CD8-positive, alpha-beta memory T cell (primary cell): ENCODE data around the gene BPI. TPM values are rescaled to one million over a fixed set of nuclear protein-coding genes. Genes with fewer than 3 reads are reported as not detected.
A peak's percentile ranks its signal among the peaks of the same experiment; 100 is the strongest.
"Not testable (repeated sequence)": the region's sequence is repeated elsewhere in the genome, so short reads cannot be mapped to it uniquely, and the experiment has no call there.

Experiments
- CTCF ChIA-PET: fragments of 350-600 bp; sonication (Branson Sonifier 250); formaldehyde crosslinking; loops from one replicate; lab custom pipeline; 2021; ENCODE audit warnings: antibody characterized with exemption; lab: Charles Lee
- POLR2A ChIA-PET: fragments of 350-600 bp; sonication (Branson Sonifier 250); formaldehyde crosslinking; loops from one replicate; lab custom pipeline; 2021; ENCODE audit warnings: antibody characterized with exemption; lab: Charles Lee
- DNase-seq, 5 donors: peaks; one replicate each; pipeline versions ENCODE4 v3.0.0 to v3.0.0-alpha.2; 2020 to 2022; ENCODE audit warnings: mixed read lengths in 1 of 5
- H3K27ac ChIP-seq: one replicate; pipeline ENCODE4 v1.7.0; 2013; ENCODE audit warnings: low read depth, mild to moderate bottlenecking, low read length, moderate library complexity
- H3K27me3 ChIP-seq: 2 replicates; pipeline ENCODE4 v1.7.0; 2013; ENCODE audit warnings: low read length, mild to moderate bottlenecking; ENCODE audit not compliant: insufficient read depth, poor library complexity, severe bottlenecking
- H3K36me3 ChIP-seq: 2 replicates; pipeline ENCODE4 v1.7.0; 2013; ENCODE audit warnings: mild to moderate bottlenecking, low read length, moderate library complexity; ENCODE audit not compliant: insufficient read depth
- H3K4me1 ChIP-seq: 2 replicates; pipeline ENCODE4 v1.7.0; 2013; ENCODE audit warnings: mild to moderate bottlenecking, low read length, moderate library complexity; ENCODE audit not compliant: insufficient read depth
- H3K4me3 ChIP-seq: 2 replicates; pipeline ENCODE4 v1.7.0; 2013; ENCODE audit warnings: mild to moderate bottlenecking, low read length
- H3K9me3 ChIP-seq: 2 replicates; pipeline ENCODE4 v1.7.0; 2013; ENCODE audit warnings: mild to moderate bottlenecking, low read length
- H3K27ac Mint-ChIP-seq, 8 donors: one replicate each; pipeline ENCODE4 v1.8.0; 2020 to 2021; ENCODE audit warnings: mixed read lengths in 8 of 8, mild to moderate bottlenecking in 6 of 8, inconsistent platforms in 3 of 8, moderate library complexity in 3 of 8
- H3K27me3 Mint-ChIP-seq, 2 donors: one replicate each; pipeline ENCODE4 v1.8.0; 2020 to 2021; ENCODE audit warnings: mixed read lengths in 2 of 2, mild to moderate bottlenecking in 1 of 2, moderate library complexity in 1 of 2
- H3K36me3 Mint-ChIP-seq, 3 donors: one replicate each; pipeline ENCODE4 v1.8.0; 2020 to 2021; ENCODE audit warnings: mixed read lengths in 3 of 3, inconsistent platforms in 1 of 3, mild to moderate bottlenecking in 1 of 3
- H3K4me1 Mint-ChIP-seq, 3 donors: one replicate each; pipeline ENCODE4 v1.8.0; 2020 to 2021; ENCODE audit warnings: mixed read lengths in 3 of 3, inconsistent platforms in 1 of 3, mild to moderate bottlenecking in 1 of 3
- H3K4me3 Mint-ChIP-seq, 7 donors: one replicate each; pipeline ENCODE4 v1.8.0; 2020 to 2021; ENCODE audit warnings: mixed read lengths in 7 of 7, mild to moderate bottlenecking in 6 of 7, moderate library complexity in 4 of 7, inconsistent platforms in 2 of 7
- H3K9me3 Mint-ChIP-seq, 5 donors: one replicate each; pipeline ENCODE4 v1.8.0; 2020 to 2022; ENCODE audit warnings: mixed read lengths in 5 of 5, mild to moderate bottlenecking in 3 of 5, moderate library complexity in 2 of 5, inconsistent platforms in 1 of 5
- polyA plus RNA-seq: library from polyadenylated mRNA; unstranded; fragments of 300-500 nt; fragmentation: Illumina TruSeq; gene quantifications from one replicate; pipeline ENCODE4 v1.2.3, GENCODE V29; 2021
- total RNA-seq, 2 experiments: library from RNA; stranded (reverse); gene quantifications; one replicate each; pipeline ENCODE4 v1.2.3, GENCODE V29; 2021

Gene BPI
- not detected for total RNA-seq
- not detected for polyA plus RNA-seq

- Mint-ChIP-seq H3K27ac (no peak within 1 kb of the TSS), H3K4me1 (peaks cover 12 to 22% (median 16%) of the 10 kb centered on the region in 3 donors), H3K36me3 (peaks cover 0 to 4% (median 0%) of the 10 kb centered on the region in 3 donors), H3K27me3 (peaks cover 40 to 59% of the 10 kb centered on the region in 2 donors), H3K9me3 (no peaks in the 10 kb centered on the region), H3K4me3 (peak within 1 kb of the TSS in 2 of 7 donors; percentile 33 to 49)
- Histone ChIP-seq H3K36me3 (no peaks in the 10 kb centered on the region), H3K27ac (no peak within 1 kb of the TSS), H3K4me1 (no peaks in the 10 kb centered on the region), H3K27me3 (peaks cover 13% of the 10 kb centered on the region), H3K4me3 (no peak within 1 kb of the TSS), H3K9me3 (no peaks in the 10 kb centered on the region)
- ChIA-PET CTCF (no interaction called here), POLR2A (no interaction called here)
- DNase-seq, result no peak
Observed at GRCh38 chr20:38303908-38304379, at the start of gene BPI. Gene BPI (plus strand): TSS chr20:38304156. CDS start chr20:38304224, 68 bp downstream.

DNA sequence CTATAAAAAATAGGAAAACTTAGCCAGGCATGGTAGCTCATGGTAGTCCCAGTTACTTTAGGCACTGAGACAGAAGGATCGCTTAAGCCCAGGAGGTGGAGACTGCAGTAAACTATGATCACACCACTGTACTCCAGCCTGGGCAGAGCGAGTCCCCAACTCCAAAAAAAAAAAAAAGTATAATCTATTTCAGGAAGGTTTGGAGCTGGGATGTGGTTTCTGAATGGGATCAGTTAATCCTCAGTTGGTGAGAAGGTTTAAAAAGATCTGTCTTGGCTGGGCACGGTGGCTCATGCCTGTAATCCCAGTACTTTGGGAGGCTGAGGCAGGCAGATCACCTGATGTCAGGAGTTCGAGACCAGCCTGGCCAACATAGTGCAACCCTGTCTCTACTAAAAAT, 49.3 kb upstream of the BPI start:
- not testable (repeated sequence) for H3K4me1 Mint-ChIP-seq, DNase-seq

GRCh38 chr20:38255393-38255792, 48.6 kb upstream of the BPI start:
- POLR2A ChIA-PET, result no interaction called here

More for the DNA sequence above, 49.3 kb upstream of the BPI start:
- H3K27me3 ChIP-seq, H3K36me3 Mint-ChIP-seq, H3K36me3 ChIP-seq, H3K27ac Mint-ChIP-seq, H3K9me3 Mint-ChIP-seq, POLR2A ChIA-PET, H3K4me1 ChIP-seq, H3K9me3 ChIP-seq, H3K4me3 ChIP-seq, H3K27ac ChIP-seq, H3K4me3 Mint-ChIP-seq: not testable (repeated sequence)
- CTCF ChIA-PET, result interaction anchor here (2.1 kb wide), 1 partner anchor 33 kb away, joined by 5 read pairs; no protein-coding TSS in a partner anchor
- H3K27me3 Mint-ChIP-seq, result peaks cover 22 to 26% of the 10 kb centered on the region in 2 donors

DNA sequence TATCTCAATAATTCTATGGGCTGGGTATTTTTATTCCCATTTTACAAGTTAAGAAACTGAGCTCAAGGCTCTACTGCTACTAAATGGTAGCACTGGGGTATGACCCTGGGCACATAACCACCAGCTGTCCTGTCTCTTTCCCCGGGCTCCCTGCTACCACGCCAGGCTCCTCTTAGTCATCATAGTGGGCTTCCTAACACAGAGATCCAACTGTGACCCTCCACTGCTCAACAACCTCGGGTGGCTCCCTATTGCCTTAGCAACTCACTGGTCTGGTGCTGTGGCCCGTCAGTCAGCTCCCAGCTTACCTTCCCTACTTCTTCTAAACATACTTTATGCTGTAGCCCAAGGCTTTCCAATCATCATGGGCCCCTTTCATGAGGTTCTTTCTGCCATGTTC, 47.9 kb upstream of the BPI start:
- H3K9me3 ChIP-seq, result no peaks in the 10 kb centered on the region
- H3K4me3 Mint-ChIP-seq, result no peak overlapping the region
- ChIA-PET POLR2A (no interaction called here), CTCF (interaction anchor here (1.0 kb wide), 1 partner anchor 34 kb away, joined by 3 read pairs; no protein-coding TSS in a partner anchor)
- no peaks in the 10 kb centered on the region for H3K36me3 Mint-ChIP-seq
- H3K27ac Mint-ChIP-seq, result no peak overlapping the region
- H3K27me3 ChIP-seq, result peaks cover 4% of the 10 kb centered on the region
- no peak overlapping the region for H3K4me3 ChIP-seq
- peaks cover 2 to 7% (median 2%) of the 10 kb centered on the region in 3 donors for H3K4me1 Mint-ChIP-seq
- no peak for DNase-seq
- H3K27ac ChIP-seq, result no peak overlapping the region
- H3K9me3 Mint-ChIP-seq, result peaks cover 0 to 1% (median 0%) of the 10 kb centered on the region in 5 donors
- H3K4me1 ChIP-seq, result no peaks in the 10 kb centered on the region
- H3K36me3 ChIP-seq, result no peaks in the 10 kb centered on the region
- peaks cover 27 to 38% of the 10 kb centered on the region in 2 donors for H3K27me3 Mint-ChIP-seq

More at GRCh38 chr20:38255393-38255792, 48.6 kb upstream of the BPI start:
- Histone ChIP-seq H3K27ac (no peak overlapping the region), H3K4me3 (no peak overlapping the region), H3K9me3 (no peaks in the 10 kb centered on the region), H3K4me1 (no peaks in the 10 kb centered on the region), H3K36me3 (no peaks in the 10 kb centered on the region), H3K27me3 (peaks cover 4% of the 10 kb centered on the region)
- no peak overlapping the region for H3K4me3 Mint-ChIP-seq
- no peaks in the 10 kb centered on the region for H3K9me3 Mint-ChIP-seq
- H3K27ac Mint-ChIP-seq, result no peak overlapping the region
- CTCF ChIA-PET, result no interaction called here
- H3K36me3 Mint-ChIP-seq, result no peaks in the 10 kb centered on the region
- H3K4me1 Mint-ChIP-seq, result peaks cover 0 to 4% (median 0%) of the 10 kb centered on the region in 3 donors
- H3K27me3 Mint-ChIP-seq, result peaks cover 25 to 33% of the 10 kb centered on the region in 2 donors
- DNase-seq, result no peak

DNA sequence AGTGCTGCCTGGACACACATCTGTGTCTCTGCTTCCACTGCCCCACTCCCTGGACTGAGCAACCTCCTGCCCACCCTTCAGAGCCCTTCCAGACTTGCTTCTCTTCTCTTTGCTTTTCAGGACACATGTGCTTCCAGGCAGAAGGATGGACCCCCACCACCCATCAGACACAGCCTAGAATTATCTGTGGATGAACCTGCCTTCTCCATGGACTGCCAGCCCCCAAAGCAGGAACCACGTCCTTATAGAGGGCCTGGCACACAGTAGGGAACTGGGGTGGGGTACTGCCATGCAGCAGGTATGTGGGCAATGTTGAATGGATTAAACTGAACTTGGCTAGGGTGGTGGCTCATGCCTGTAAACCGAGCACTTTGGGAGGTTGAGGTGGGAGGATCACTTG, 47.0 kb upstream of the BPI start:
- Mint-ChIP-seq H3K9me3 (peaks cover 0 to 2% (median 0%) of the 10 kb centered on the region in 5 donors), H3K4me3 (no peak overlapping the region), H3K4me1 (peaks cover 4 to 10% (median 5%) of the 10 kb centered on the region in 3 donors), H3K27me3 (peaks cover 30 to 44% of the 10 kb centered on the region in 2 donors), H3K36me3 (no peaks in the 10 kb centered on the region), H3K27ac (no peak overlapping the region)
- ChIA-PET CTCF (no interaction called here), POLR2A (no interaction called here)
- no peaks in the 10 kb centered on the region for H3K4me1 ChIP-seq
- peaks cover 1% of the 10 kb centered on the region for H3K27me3 ChIP-seq
- H3K27ac ChIP-seq, result no peak overlapping the region
- H3K36me3 ChIP-seq, result no peaks in the 10 kb centered on the region
- H3K4me3 ChIP-seq, result no peak overlapping the region
- H3K9me3 ChIP-seq, result no peaks in the 10 kb centered on the region
- no peak for DNase-seq

- H3K27ac ChIP-seq, result no peak overlapping the region
- no peaks in the 10 kb centered on the region for H3K36me3 Mint-ChIP-seq
- H3K4me1 Mint-ChIP-seq, result peaks cover 4 to 10% (median 5%) of the 10 kb centered on the region in 3 donors
- ChIA-PET CTCF (no interaction called here), POLR2A (no interaction called here)
- H3K9me3 Mint-ChIP-seq, result peaks cover 0 to 2% (median 0%) of the 10 kb centered on the region in 5 donors
- no peaks in the 10 kb centered on the region for H3K9me3 ChIP-seq
- H3K4me1 ChIP-seq, result no peaks in the 10 kb centered on the region
- H3K36me3 ChIP-seq, result no peaks in the 10 kb centered on the region
- H3K4me3 Mint-ChIP-seq, result no peak overlapping the region
- H3K27me3 Mint-ChIP-seq, result peaks cover 24 to 56% of the 10 kb centered on the region in 2 donors
- H3K27me3 ChIP-seq, result no peaks in the 10 kb centered on the region
- DNase-seq, result no peak
- H3K27ac Mint-ChIP-seq, result no peak overlapping the region
- no peak overlapping the region for H3K4me3 ChIP-seq
Observed at GRCh38 chr20:38258545-38259215, 45.3 kb upstream of the BPI start.

GRCh38 chr20:38260025-38260377, 44.0 kb upstream of the BPI start:
- H3K27me3 Mint-ChIP-seq, result peaks cover 24 to 68% of the 10 kb centered on the region in 2 donors
- CTCF ChIA-PET, result no interaction called here

GRCh38 chr20:38260378-38261053, 43.4 kb upstream of the BPI start, which contains the start of gene KIAA1755:
Gene KIAA1755 (minus strand): TSS chr20:38260735. CDS start chr20:38260500, 235 bp downstream.
- peaks cover 24 to 68% of the 10 kb centered on the region in 2 donors for H3K27me3 Mint-ChIP-seq
- H3K4me1 Mint-ChIP-seq, result peaks cover 4 to 10% (median 5%) of the 10 kb centered on the region in 3 donors
- CTCF ChIA-PET, result no interaction called here
- POLR2A ChIA-PET, result no interaction called here
- DNase-seq, result no peak
- peak within 1 kb of the TSS in 1 of 8 donors; percentile 1 for H3K27ac Mint-ChIP-seq
- Histone ChIP-seq H3K27ac (no peak within 1 kb of the TSS), H3K9me3 (no peaks in the 10 kb centered on the region), H3K4me1 (no peaks in the 10 kb centered on the region), H3K4me3 (no peak within 1 kb of the TSS), H3K27me3 (no peaks in the 10 kb centered on the region), H3K36me3 (no peaks in the 10 kb centered on the region)
- H3K9me3 Mint-ChIP-seq, result peaks cover 0 to 2% (median 0%) of the 10 kb centered on the region in 5 donors
- peak within 1 kb of the TSS in 1 of 7 donors; percentile 20 for H3K4me3 Mint-ChIP-seq
- no peaks in the 10 kb centered on the region for H3K36me3 Mint-ChIP-seq

More at GRCh38 chr20:38260025-38260377, 44.0 kb upstream of the BPI start:
- POLR2A ChIA-PET, result no interaction called here
- no peak for DNase-seq
- H3K36me3 Mint-ChIP-seq, result no peaks in the 10 kb centered on the region
- peaks cover 4 to 10% (median 5%) of the 10 kb centered on the region in 3 donors for H3K4me1 Mint-ChIP-seq
- no peaks in the 10 kb centered on the region for H3K36me3 ChIP-seq
- no peak overlapping the region for H3K4me3 ChIP-seq
- H3K9me3 Mint-ChIP-seq, result peaks cover 0 to 2% (median 0%) of the 10 kb centered on the region in 5 donors
- no peaks in the 10 kb centered on the region for H3K4me1 ChIP-seq
- H3K9me3 ChIP-seq, result no peaks in the 10 kb centered on the region
- peak overlapping the region in 1 of 8 donors; percentile 1 for H3K27ac Mint-ChIP-seq
- no peak overlapping the region for H3K27ac ChIP-seq
- H3K4me3 Mint-ChIP-seq, result no peak overlapping the region
- no peaks in the 10 kb centered on the region for H3K27me3 ChIP-seq
